Psoas muscle (tissue), 8 donors: ENCODE measurements around the gene RICTOR. TPM values are rescaled to one million over a fixed set of nuclear protein-coding genes. Genes with fewer than 3 reads are reported as not detected.

ENCODE experiments used
- ATAC-seq, 4 donors: fragments of 200-7000 bp; cut with Tn5 transposase; one replicate each; pipeline ENCODE4 v1.9.1; 2020; ENCODE audit warnings: moderate library complexity in 3 of 4, mild to moderate bottlenecking in 2 of 4
- DNase-seq, 2 donors: peaks; one replicate each; pipeline ENCODE4 v3.0.0-alpha.2; 2020
- H3K27ac ChIP-seq: fragments of 200-600 bp; one replicate; pipeline ENCODE4 v1.8.0; 2022
- H3K27me3 ChIP-seq, 3 donors: fragments of 200-600 bp in 1 of 3; one replicate each; pipeline versions ENCODE4 v1.6.1 to v1.8.0; 2013 to 2022; ENCODE audit warnings: low read length in 2 of 3, mild to moderate bottlenecking in 2 of 3, moderate library complexity in 1 of 3; ENCODE audit not compliant: insufficient read depth in 3 of 3
- H3K36me3 ChIP-seq, 2 donors: fragments of 200-600 bp in 1 of 2; one replicate each; pipeline versions ENCODE4 v1.6.1 to v1.8.0; 2013 to 2022; ENCODE audit warnings: low read depth in 1 of 2, mild to moderate bottlenecking in 1 of 2, moderate library complexity in 1 of 2; ENCODE audit not compliant: insufficient read depth in 1 of 2
- H3K4me1 ChIP-seq: fragments of 200-600 bp; one replicate; pipeline ENCODE4 v1.8.0; 2022
- H3K4me3 ChIP-seq: fragments of 200-600 bp; one replicate; pipeline ENCODE4 v1.8.0; 2022; ENCODE audit warnings: mild to moderate bottlenecking
- H3K9me3 ChIP-seq: fragments of 200-600 bp; one replicate; pipeline ENCODE4 v1.8.0; 2022
- CTCF ChIP-seq: fragments of 200-600 bp; IDR thresholded peaks from one replicate; pipeline ENCODE4 v1.8.0; 2022; ENCODE audit warnings: antibody characterized with exemption
- WGBS, 3 donors: extraction: QIAGEN DNeasy Blood & Tissue Kit; methylation state at CpG; one replicate each; pipeline versions ENCODE4 v1.1.6 to v1.1.7; 2013; 5-methylcytosine and 5-hydroxymethylcytosine counted together
- intact Hi-C, 2 donors: fragments of 100-400 bp; cut with DNase I; formaldehyde crosslinking; loops; one replicate each; pipeline versions ENCODE4 v1.11.0 to v1.14.2; 2022
- polyA plus RNA-seq, 3 donors: library from polyadenylated mRNA; stranded (reverse); fragments of 200-250 nt; gene quantifications; one replicate each; pipeline ENCODE4 v1.2.3, GENCODE V29; 2013
- total RNA-seq, 4 donors: library from RNA; stranded (reverse); fragmentation: NEBNext Ultra II Directional in 2 of 4; extraction: Animal tissue kit (Norgen Biotek cat#: 25700) in 2 of 4; gene quantifications; one replicate each; pipeline versions ENCODE4 v1.2.1 to v1.2.4, GENCODE V29; 2021 to 2023
- donor health status: healthy with polysubstance abuse.
- donor health status: DM: no; HTN: no; CAD: no; lungs with moderate emphysema.
- donor health status: Bipolar disorder and iron deficiency.
- donor health status: healthy.
- donor health status: DM: yes; HTN: yes; CAD: no.
- donor health status: DM: no; HTN: no; CAD: no.
- donor health status: DM: no; HTN: no; CAD: no.
- donor health status: DM: yes; HTN: yes; CAD: no.

RICTOR gene
- total and polyA plus RNA-seq, 7 donors, result 2.7 to 46.7 (median 34.0) TPM

- no peak for TF ChIP-seq CTCF
- no peaks in the 10 kb centered on the region for H3K9me3 ChIP-seq
- intact Hi-C loops, result no loop called here
- H3K4me3 ChIP-seq, result no peak overlapping the region
- ATAC-seq, result no peak
- H3K36me3 ChIP-seq, result peaks cover 5 to 16% of the 10 kb centered on the region in 2 donors
- no peaks in the 10 kb centered on the region for H3K27me3 ChIP-seq
- 79 to 84% (median 81%) methylated on average over 2 of the region's 2 CpGs for WGBS, 3 donors
- H3K27ac ChIP-seq, result no peak overlapping the region
- no peak for DNase-seq
- no peaks in the 10 kb centered on the region for H3K4me1 ChIP-seq
Observed at GRCh38 chr5:38913714-38914113, 160.5 kb downstream of the RICTOR start.

GRCh38 chr5:38911933-38912332 is 162.3 kb downstream of the RICTOR start:
- Histone ChIP-seq H3K4me3 (no peak overlapping the region), H3K36me3 (peaks cover 0 to 12% of the 10 kb centered on the region in 2 donors), H3K27me3 (no peaks in the 10 kb centered on the region), H3K27ac (no peak overlapping the region), H3K4me1 (no peaks in the 10 kb centered on the region), H3K9me3 (no peaks in the 10 kb centered on the region)
- 96 to 99% (median 98%) methylated on average over 3 of the region's 3 CpGs for WGBS, 3 donors
- no peak for DNase-seq
- ATAC-seq, result no peak
- no peak for TF ChIP-seq CTCF
- intact Hi-C loops, result no loop called here

- intact Hi-C loops, result no loop called here
- peaks cover 0 to 26% of the 10 kb centered on the region in 2 donors for H3K36me3 ChIP-seq
- no peak for TF ChIP-seq CTCF
- H3K4me1 ChIP-seq, result no peaks in the 10 kb centered on the region
- H3K27ac ChIP-seq, result no peak overlapping the region
- DNase-seq (no peak), ATAC-seq (no peak)
- no peaks in the 10 kb centered on the region for H3K9me3 ChIP-seq
- no peaks in the 10 kb centered on the region for H3K27me3 ChIP-seq
- H3K4me3 ChIP-seq, result no peak overlapping the region
Observed at GRCh38 chr5:38906503-38906902, 167.7 kb downstream of the RICTOR start.

- Histone ChIP-seq H3K36me3 (peaks cover 0 to 26% of the 10 kb centered on the region in 2 donors), H3K4me1 (no peaks in the 10 kb centered on the region), H3K27me3 (no peaks in the 10 kb centered on the region), H3K9me3 (no peaks in the 10 kb centered on the region), H3K27ac (no peak overlapping the region), H3K4me3 (no peak overlapping the region)
- 88 to 92% (median 89%) methylated on average over 4 of the region's 4 CpGs for WGBS, 3 donors
- intact Hi-C loops, result no loop called here
- ATAC-seq (no peak), DNase-seq (no peak)
- TF ChIP-seq CTCF, result no peak
Observed at GRCh38 chr5:38905516-38905915, 168.7 kb downstream of the RICTOR start.

GRCh38 chr5:38899936-38900335 is 174.3 kb downstream of the RICTOR start:
- Histone ChIP-seq H3K4me1 (no peaks in the 10 kb centered on the region), H3K4me3 (no peak overlapping the region), H3K9me3 (peaks cover 18% of the 10 kb centered on the region), H3K27me3 (no peaks in the 10 kb centered on the region), H3K27ac (no peak overlapping the region), H3K36me3 (peaks cover 0 to 13% of the 10 kb centered on the region in 2 donors)
- no peak for TF ChIP-seq CTCF
- ATAC-seq (no peak), DNase-seq (no peak)
- intact Hi-C loops, result no loop called here
- 79 to 82% (median 80%) methylated on average over 5 of the region's 5 CpGs for WGBS, 3 donors
